HFF-Myc (cell line): Measurements from ENCODE around the gene UBR7.

Experiments used
- DNase-seq: peaks from one replicate; pipeline ENCODE4 v3.0.0-alpha.2; 2011; ENCODE audit warnings: low read depth; ENCODE audit errors: extremely low read depth
- H3K4me3 ChIP-seq: replicated peaks from 2 replicates; pipeline ENCODE4 v1.5.1; 2011; ENCODE audit warnings: low read depth, mild to moderate bottlenecking, control low read depth, low read length
- CTCF ChIP-seq: IDR thresholded peaks from 2 replicates; pipeline ENCODE4 v1.5.1; 2012; ENCODE audit warnings: mild to moderate bottlenecking, low read depth, low read length, control low read depth; ENCODE audit errors: missing control alignments

The UBR7 gene

GRCh38 chr14:93240678-93241000 lies 33.6 kb downstream of the UBR7 start:
- TF ChIP-seq CTCF = no peak
- no peak overlapping the region for H3K4me3 ChIP-seq
- no peak for DNase-seq

GRCh38 chr14:93245764-93246420 lies 38.8 kb downstream of the UBR7 start:
- DNase-seq = no peak
- no peak for TF ChIP-seq CTCF
- H3K4me3 ChIP-seq = no peak overlapping the region

- no peak overlapping the region for H3K4me3 ChIP-seq
- TF ChIP-seq CTCF = no peak
- DNase-seq = no peak
These were observed 39.5 kb downstream of the UBR7 start for GRCh38 chr14:93246534-93246933.

GRCh38 chr14:93249128-93249831 lies 42.2 kb downstream of the UBR7 start:
- no peak overlapping the region for H3K4me3 ChIP-seq
- TF ChIP-seq CTCF = no peak
- DNase-seq = no peak

- TF ChIP-seq CTCF = no peak
- no peak for DNase-seq
- no peak overlapping the region for H3K4me3 ChIP-seq
These were observed 55.4 kb downstream of the UBR7 start for GRCh38 chr14:93262446-93262845.

GRCh38 chr14:93263416-93263815 lies 56.4 kb downstream of the UBR7 start:
- no peak overlapping the region for H3K4me3 ChIP-seq
- no peak for DNase-seq
- TF ChIP-seq CTCF = no peak

GRCh38 chr14:93266127-93266526 lies 59.1 kb downstream of the UBR7 start:
- DNase-seq = no peak
- TF ChIP-seq CTCF = no peak
- no peak overlapping the region for H3K4me3 ChIP-seq
